KMS-11 (cell line): ENCODE data around the gene RPL27.

Experiments
- H2AFZ ChIP-seq: fragments of 200-600 bp; sonication (generic); 2 replicates; pipeline ENCODE4 v1.6.1; 2016; ENCODE audit warnings: antibody characterized with exemption, mixed run types, low read depth
- H3K27ac ChIP-seq: fragments of 200-600 bp; sonication (generic); 2 replicates; pipeline ENCODE4 v1.6.1; 2016; ENCODE audit warnings: mild to moderate bottlenecking, mixed run types
- H3K27me3 ChIP-seq: fragments of 200-600 bp; sonication (generic); 2 replicates; pipeline ENCODE4 v1.6.1; 2017; ENCODE audit warnings: mild to moderate bottlenecking, low read depth, mixed run types, moderate library complexity; ENCODE audit not compliant: insufficient read depth
- H3K36me3 ChIP-seq: fragments of 200-600 bp; sonication (generic); 2 replicates; pipeline ENCODE4 v1.6.1; 2017; ENCODE audit warnings: mild to moderate bottlenecking, mixed run types; ENCODE audit not compliant: insufficient read depth
- H3K4me1 ChIP-seq: fragments of 200-600 bp; sonication (generic); 2 replicates; pipeline ENCODE4 v1.6.1; 2016; ENCODE audit warnings: mild to moderate bottlenecking, low read depth, mixed run types; ENCODE audit not compliant: poor library complexity, severe bottlenecking
- H3K4me2 ChIP-seq: fragments of 200-600 bp; sonication (generic); 2 replicates; pipeline ENCODE4 v1.7.0; 2016; ENCODE audit warnings: mild to moderate bottlenecking, mixed run types
- H3K4me3 ChIP-seq: fragments of 200-600 bp; sonication (generic); IDR thresholded peaks from 2 replicates; pipeline ENCODE4 v1.6.1; 2017; ENCODE audit warnings: low read depth, low read length, mixed read lengths; ENCODE audit not compliant: insufficient read depth
- H3K79me2 ChIP-seq: fragments of 200-600 bp; sonication (generic); 2 replicates; pipeline ENCODE4 v1.6.1; 2016; ENCODE audit warnings: low read depth, mixed run types; ENCODE audit not compliant: insufficient read depth
- H3K9ac ChIP-seq: fragments of 200-600 bp; sonication (generic); 2 replicates; pipeline ENCODE4 v1.6.1; 2016; ENCODE audit warnings: mild to moderate bottlenecking, mixed run types
- H4K20me1 ChIP-seq: fragments of 200-600 bp; sonication (generic); 2 replicates; pipeline ENCODE4 v1.6.1; 2016; ENCODE audit warnings: mild to moderate bottlenecking, mixed run types; ENCODE audit not compliant: insufficient read depth
- CTCF ChIP-seq: fragments of 200-600 bp; sonication (generic); conservative IDR thresholded peaks from 2 replicates; pipeline ENCODE4 v1.6.1; 2017; ENCODE audit warnings: low read depth, mild to moderate bottlenecking, antibody characterized with exemption, low read length, moderate library complexity, mixed read lengths

RPL27 gene

GRCh38 chr17:43027091-43028032, 29.1 kb downstream of the RPL27 start:
- H3K4me1 ChIP-seq, result peaks cover 7% of the 10 kb centered on the region
- no peaks in the 10 kb centered on the region for H3K79me2 ChIP-seq
- no peak overlapping the region for H3K4me3 ChIP-seq
- no peaks in the 10 kb centered on the region for H3K27me3 ChIP-seq
- H3K9ac ChIP-seq, result no peak overlapping the region
- H3K4me2 ChIP-seq, result no peak overlapping the region
- no peaks in the 10 kb centered on the region for H4K20me1 ChIP-seq
- H3K27ac ChIP-seq, result no peak overlapping the region
- no peak overlapping the region for H2AFZ ChIP-seq
- H3K36me3 ChIP-seq, result no peaks in the 10 kb centered on the region
- no peak for TF ChIP-seq CTCF

GRCh38 chr17:43028221-43028861, 30.1 kb downstream of the RPL27 start:
- Histone ChIP-seq H3K36me3 (no peaks in the 10 kb centered on the region), H3K4me1 (no peaks in the 10 kb centered on the region), H3K27ac (no peak overlapping the region), H3K9ac (no peak overlapping the region), H4K20me1 (no peaks in the 10 kb centered on the region), H2AFZ (no peak overlapping the region), H3K4me2 (no peak overlapping the region), H3K4me3 (no peak overlapping the region), H3K79me2 (no peaks in the 10 kb centered on the region), H3K27me3 (no peaks in the 10 kb centered on the region)
- no peak for TF ChIP-seq CTCF

- no peaks in the 10 kb centered on the region for H4K20me1 ChIP-seq
- H3K4me3 ChIP-seq, result no peak overlapping the region
- H3K79me2 ChIP-seq, result no peaks in the 10 kb centered on the region
- no peak overlapping the region for H3K9ac ChIP-seq
- no peak for TF ChIP-seq CTCF
- H3K27ac ChIP-seq, result no peak overlapping the region
- H3K4me1 ChIP-seq, result no peaks in the 10 kb centered on the region
- H3K4me2 ChIP-seq, result no peak overlapping the region
- H3K36me3 ChIP-seq, result no peaks in the 10 kb centered on the region
- H3K27me3 ChIP-seq, result no peaks in the 10 kb centered on the region
- H2AFZ ChIP-seq, result no peak overlapping the region
These were observed 32.0 kb downstream of the RPL27 start for GRCh38 chr17:43030137-43030767.

GRCh38 chr17:43031666-43032065, 33.4 kb downstream of the RPL27 start:
- Histone ChIP-seq H3K4me2 (no peak overlapping the region), H3K27ac (no peak overlapping the region), H4K20me1 (no peaks in the 10 kb centered on the region), H3K4me1 (no peaks in the 10 kb centered on the region), H3K36me3 (no peaks in the 10 kb centered on the region), H3K79me2 (no peaks in the 10 kb centered on the region), H3K4me3 (no peak overlapping the region), H3K9ac (no peak overlapping the region), H3K27me3 (no peaks in the 10 kb centered on the region), H2AFZ (no peak overlapping the region)
- no peak for TF ChIP-seq CTCF
